ENCODE data around the gene FBXW11. TPM values are rescaled to one million over a fixed set of nuclear protein-coding genes. Genes with fewer than 3 reads are reported as not detected.
A peak's percentile ranks its signal among the peaks of the same experiment; 100 is the strongest.

FBXW11 gene
- total and polyA plus RNA-seq, 2 of the 13 experiments (the other 11 are each of a cell fraction or from before 2014, with no cell fraction given): 31.7 to 53.6 TPM

- peaks cover 93% of the 10 kb centered on the region for H3K79me2 ChIP-seq (ENCODE audit: insufficient read depth, low read length)
- in situ Hi-C loops (cut with HindIII; ENCODE audit: extremely low pct_ligation_motif_present, low pct_unique_long_range_greater_than_20kb) (no loop called here), intact Hi-C loops (cut with micrococcal nuclease; ENCODE audit: unreplicated experiment) (no loop called here)
- H3K9me3 ChIP-seq (ENCODE audit: low read length): no peaks in the 10 kb centered on the region
- no peak overlapping the region for H3K9ac ChIP-seq (ENCODE audit: insufficient read depth, low read depth, low read length)
- ATAC-seq (no peak), DNase-seq (ENCODE audit: low spot score) (peak; percentile 35), FAIRE-seq (no peak)
- no peak overlapping the region for H2AFZ ChIP-seq (ENCODE audit: low read length)
- TF ChIP-seq ASH2L (IDR thresholded peaks at IDR 0.05; ENCODE audit: insufficient read length, low read depth, low read length) (no peak), SOX13 (IDR thresholded peaks at IDR 0.05) (no peak), SOX13 (CRISPR knock-in tag; conservative IDR thresholded peaks at IDR 0.05 in 1 of 2, IDR thresholded peaks at IDR 0.05 in 1 of 2) (peak in 1 of 2 experiments; percentile 38; a peak in 1 of 4 replicates)
- WGBS (ENCODE audit: low lambda C conversion rate): 79% methylated on average over 9 of the region's 9 CpGs
- H3K36me3 ChIP-seq (replicated peaks in 1 of 2; ENCODE audit: control insufficient read depth in 1 of 2, insufficient read depth in 2 of 2, low read length in 2 of 2): no peaks in the 10 kb centered on the region; a peak in 1 of 5 replicates
- H3K4me3 ChIP-seq (replicated peaks in 1 of 3; ENCODE audit: insufficient read depth in 1 of 3, low read depth in 2 of 3, low read length in 3 of 3): no peak overlapping the region
- CTCF ChIA-PET (ENCODE audit: low intra/inter-chr PET ratio, low total read pairs): no interaction called here
- no peaks in the 10 kb centered on the region for H3K27me3 ChIP-seq (ENCODE audit: control insufficient read depth in 1 of 2, insufficient read depth in 2 of 2, low read length in 2 of 2)
- H3K4me2 ChIP-seq (ENCODE audit: low read depth, low read length): no peak overlapping the region
- peaks cover 12% of the 10 kb centered on the region for H4K20me1 ChIP-seq (ENCODE audit: insufficient read depth, low read length)
- H3K4me1 ChIP-seq (ENCODE audit: insufficient read depth, low read length): peaks cover 63% of the 10 kb centered on the region
- H3K27ac ChIP-seq (ENCODE audit: extremely low read length, insufficient read depth, low read length): no peak overlapping the region
- POLR2A ChIA-PET: no interaction called here
- no TSS peak for BruUV-seq (replicated peaks)
These were observed 48.7 kb downstream of the FBXW11 start for GRCh38 chr5:171957591-171958251.

DNA sequence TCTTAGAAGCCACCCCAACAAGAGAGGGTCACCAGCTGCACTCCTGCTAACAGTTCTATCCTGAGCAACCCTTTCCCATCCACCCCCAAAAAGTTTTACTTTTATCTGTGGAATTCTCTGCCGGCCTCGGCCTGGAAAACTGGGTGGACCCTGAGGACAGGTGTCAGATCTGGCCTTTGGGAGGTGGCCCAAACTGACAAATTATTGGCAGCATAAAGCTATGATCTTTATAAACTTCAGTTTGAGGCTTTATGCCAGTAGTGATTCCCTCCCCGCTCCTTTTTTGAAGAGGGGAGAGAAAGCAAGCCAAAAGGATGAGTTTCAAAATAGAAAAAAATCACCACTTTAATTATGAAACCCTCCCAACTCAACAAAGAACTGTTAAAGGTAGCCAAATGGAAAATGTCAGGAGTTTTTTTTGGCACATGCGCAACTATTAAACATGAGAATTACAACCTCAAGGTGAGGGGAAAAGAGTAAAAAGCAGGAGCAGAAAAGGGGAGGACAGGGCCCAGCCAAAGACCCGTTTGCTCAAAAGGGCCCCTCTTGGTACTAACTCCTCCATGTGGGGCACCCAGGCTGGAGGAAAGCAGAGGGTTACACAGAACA lies 49.4 kb downstream of the FBXW11 start:
- Histone ChIP-seq H3K27ac (ENCODE audit: extremely low read length, insufficient read depth, low read length) (no peak overlapping the region), H3K9me3 (ENCODE audit: low read length) (no peaks in the 10 kb centered on the region), H4K20me1 (ENCODE audit: insufficient read depth, low read length) (peaks cover 12% of the 10 kb centered on the region), H3K4me1 (ENCODE audit: insufficient read depth, low read length) (peaks cover 63% of the 10 kb centered on the region), H3K27me3 (ENCODE audit: control insufficient read depth in 1 of 2, insufficient read depth in 2 of 2, low read length in 2 of 2) (no peaks in the 10 kb centered on the region), H3K36me3 (replicated peaks in 1 of 2; ENCODE audit: control insufficient read depth in 1 of 2, insufficient read depth in 2 of 2, low read length in 2 of 2) (no peaks in the 10 kb centered on the region; a peak in 1 of 5 replicates), H3K9ac (ENCODE audit: insufficient read depth, low read depth, low read length) (no peak overlapping the region), H3K79me2 (ENCODE audit: insufficient read depth, low read length) (peaks cover 87% of the 10 kb centered on the region), H2AFZ (ENCODE audit: low read length) (no peak overlapping the region), H3K4me2 (ENCODE audit: low read depth, low read length) (no peak overlapping the region), H3K4me3 (replicated peaks in 1 of 3; ENCODE audit: insufficient read depth in 1 of 3, low read depth in 2 of 3, low read length in 3 of 3) (no peak overlapping the region)
- 86% methylated on average over 5 of the region's 5 CpGs for whole genome bisulfite sequencing (ENCODE audit: low lambda C conversion rate)
- CTCF ChIA-PET (ENCODE audit: low intra/inter-chr PET ratio, low total read pairs): no interaction called here
- FAIRE-seq (no peak), DNase-seq (ENCODE audit: low spot score) (no peak), ATAC-seq (no peak)
- TF ChIP-seq ZFAT (CRISPR knock-in tag; conservative IDR thresholded peaks at IDR 0.05) (no peak), SNAI1 (CRISPR knock-in tag; IDR thresholded peaks at IDR 0.05; ENCODE audit: borderline replicate concordance) (no peak), U2AF1 (optimal IDR thresholded peaks at IDR 0.05; ENCODE audit: low read depth, low read length) (no peak), NCOA1 (CRISPR knock-in tag; IDR thresholded peaks at IDR 0.05) (no peak), CEBPZ (IDR thresholded peaks at IDR 0.05; ENCODE audit: low read length) (no peak), ZBTB3 (CRISPR knock-in tag; IDR thresholded peaks at IDR 0.05; ENCODE audit: borderline replicate concordance, low read depth) (no peak)
- in situ Hi-C loops (cut with HindIII; ENCODE audit: extremely low pct_ligation_motif_present, low pct_unique_long_range_greater_than_20kb): no loop called here
- POLR2A ChIA-PET: no interaction called here
- no TSS peak for BruUV-seq (replicated peaks)
- intact Hi-C loops (cut with micrococcal nuclease; ENCODE audit: unreplicated experiment): no loop called here

Data from HepG2 (cell line).